ENCODE measurements around the gene RNF123.

DNA sequence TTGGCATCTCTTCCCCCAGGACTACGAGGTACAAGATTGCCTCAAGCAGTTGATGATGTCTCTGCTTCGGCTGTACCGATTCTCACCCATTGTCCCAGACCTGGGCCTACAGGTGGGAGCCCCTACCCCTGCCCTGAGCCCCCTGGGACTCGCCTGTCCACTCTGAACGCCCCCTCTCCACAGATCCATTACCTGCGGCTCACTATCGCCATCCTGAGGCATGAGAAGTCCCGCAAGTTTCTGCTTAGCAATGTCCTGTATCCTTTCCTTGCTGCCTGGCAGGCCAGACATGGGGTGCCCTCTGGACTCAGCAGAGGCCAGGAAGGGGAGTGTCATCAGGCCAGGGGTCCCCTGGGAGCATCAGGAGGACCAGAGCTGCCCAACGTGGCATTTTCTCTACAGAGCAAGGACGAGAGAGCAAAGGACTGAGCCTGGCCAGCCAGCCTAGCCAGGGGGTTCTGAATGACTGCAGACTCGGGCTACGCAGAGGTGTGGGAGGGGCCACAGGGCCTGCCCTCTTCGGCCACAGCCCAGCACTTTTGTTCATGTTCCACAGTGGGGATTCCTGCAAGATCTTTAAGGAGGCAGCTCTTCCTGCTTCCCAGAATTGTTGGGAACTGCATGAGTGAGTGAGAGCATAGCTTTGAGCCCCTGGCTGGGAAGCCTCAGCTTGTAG lies 11.2 kb downstream of the RNF123 start:
- TF ChIP-seq CTCF (IDR thresholded peaks at IDR 0.05) (no peak), POLR2A (IDR thresholded peaks at IDR 0.05) (no peak)

All from vagina (tissue), 2 donors.